NT2/D1 (cell line): ENCODE results near the gene NF1.

ENCODE experiments used
- DNase-seq: peaks from one replicate; pipeline ENCODE4 v3.0.0-alpha.2; 2011; ENCODE audit warnings: low read depth, low spot score
- H3K27me3 ChIP-seq: 2 replicates; pipeline ENCODE4 v1.6.0; 2011; ENCODE audit warnings: mild to moderate bottlenecking; ENCODE audit not compliant: insufficient read length, insufficient read depth
- H3K36me3 ChIP-seq: 2 replicates; pipeline ENCODE4 v1.6.1; 2011; ENCODE audit warnings: mild to moderate bottlenecking, low read length, mixed read lengths; ENCODE audit not compliant: insufficient read depth, insufficient read length
- H3K4me1 ChIP-seq: 2 replicates; pipeline ENCODE4 v1.5.1; 2011; ENCODE audit not compliant: insufficient read depth, insufficient read length
- H3K4me3 ChIP-seq: 2 replicates; pipeline ENCODE4 v1.5.1; 2011; ENCODE audit warnings: low read depth; ENCODE audit not compliant: insufficient read length
- H3K9ac ChIP-seq: 2 replicates; pipeline ENCODE4 v1.6.0; 2011; ENCODE audit warnings: low read depth; ENCODE audit not compliant: insufficient read length
- H3K9me3 ChIP-seq: 2 replicates; pipeline ENCODE4 v1.5.1; 2011; ENCODE audit warnings: mild to moderate bottlenecking, low read length; ENCODE audit not compliant: insufficient read depth
- SUZ12 ChIP-seq: IDR thresholded peaks from 2 replicates; pipeline ENCODE4 v1.6.1; 2011; ENCODE audit not compliant: insufficient read length, insufficient read depth; ENCODE audit errors: extremely low read depth
- YY1 ChIP-seq: IDR thresholded peaks from 2 replicates; pipeline ENCODE4 v1.6.1; 2011; ENCODE audit not compliant: insufficient read length, insufficient read depth
- ZNF274 ChIP-seq: IDR thresholded peaks from 2 replicates; pipeline ENCODE4 v1.6.1; 2011; ENCODE audit warnings: mild to moderate bottlenecking, low read depth, low read length

NF1 gene

GRCh38 chr17:31397256-31397939 is 302.6 kb downstream of the NF1 start:
- Histone ChIP-seq H3K4me1 (no peaks in the 10 kb centered on the region), H3K4me3 (no peak overlapping the region), H3K9me3 (no peaks in the 10 kb centered on the region), H3K27me3 (peaks cover 8% of the 10 kb centered on the region), H3K9ac (no peak overlapping the region), H3K36me3 (no peaks in the 10 kb centered on the region)
- no peak for DNase-seq
- no peak for TF ChIP-seq YY1
- TF ChIP-seq ZNF274, result no peak
- TF ChIP-seq SUZ12, result no peak

- no peak overlapping the region for H3K4me3 ChIP-seq
- no peaks in the 10 kb centered on the region for H3K27me3 ChIP-seq
- DNase-seq, result no peak
- no peaks in the 10 kb centered on the region for H3K4me1 ChIP-seq
- TF ChIP-seq SUZ12 (no peak), ZNF274 (no peak), YY1 (no peak)
- H3K9ac ChIP-seq, result no peak overlapping the region
- no peaks in the 10 kb centered on the region for H3K36me3 ChIP-seq
- no peaks in the 10 kb centered on the region for H3K9me3 ChIP-seq
Measured at GRCh38 chr17:31398381-31399311, 303.9 kb downstream of the NF1 start.

DNA sequence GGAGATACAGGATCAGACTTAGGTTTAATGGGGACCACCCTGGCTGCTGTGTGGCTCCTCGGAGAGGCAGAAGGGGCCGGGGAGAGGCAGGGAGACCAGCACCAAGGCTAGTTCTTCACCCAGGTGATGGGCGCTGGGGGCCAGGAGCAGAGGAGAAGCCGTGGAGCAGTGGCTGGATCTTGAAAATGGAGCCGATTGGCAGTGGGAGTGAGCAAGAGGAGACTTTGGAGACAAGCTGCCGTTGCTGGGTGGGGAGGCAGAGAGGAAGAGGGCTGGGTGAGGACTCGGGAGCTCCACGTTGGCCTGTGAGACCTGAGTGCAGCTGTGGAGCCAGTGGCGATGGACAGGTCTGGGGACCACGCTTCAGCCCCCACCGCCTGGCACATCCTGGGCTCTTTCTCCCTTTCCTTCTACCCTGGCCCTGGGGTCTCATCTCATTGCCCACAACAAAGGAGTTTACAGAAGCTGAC is 305.7 kb downstream of the NF1 start:
- peaks cover 5% of the 10 kb centered on the region for H3K4me1 ChIP-seq
- H3K4me3 ChIP-seq, result no peak overlapping the region
- no peaks in the 10 kb centered on the region for H3K36me3 ChIP-seq
- TF ChIP-seq SUZ12 (no peak), ZNF274 (no peak), YY1 (no peak)
- no peak overlapping the region for H3K9ac ChIP-seq
- no peak for DNase-seq
- no peaks in the 10 kb centered on the region for H3K9me3 ChIP-seq
- H3K27me3 ChIP-seq, result no peaks in the 10 kb centered on the region

DNA sequence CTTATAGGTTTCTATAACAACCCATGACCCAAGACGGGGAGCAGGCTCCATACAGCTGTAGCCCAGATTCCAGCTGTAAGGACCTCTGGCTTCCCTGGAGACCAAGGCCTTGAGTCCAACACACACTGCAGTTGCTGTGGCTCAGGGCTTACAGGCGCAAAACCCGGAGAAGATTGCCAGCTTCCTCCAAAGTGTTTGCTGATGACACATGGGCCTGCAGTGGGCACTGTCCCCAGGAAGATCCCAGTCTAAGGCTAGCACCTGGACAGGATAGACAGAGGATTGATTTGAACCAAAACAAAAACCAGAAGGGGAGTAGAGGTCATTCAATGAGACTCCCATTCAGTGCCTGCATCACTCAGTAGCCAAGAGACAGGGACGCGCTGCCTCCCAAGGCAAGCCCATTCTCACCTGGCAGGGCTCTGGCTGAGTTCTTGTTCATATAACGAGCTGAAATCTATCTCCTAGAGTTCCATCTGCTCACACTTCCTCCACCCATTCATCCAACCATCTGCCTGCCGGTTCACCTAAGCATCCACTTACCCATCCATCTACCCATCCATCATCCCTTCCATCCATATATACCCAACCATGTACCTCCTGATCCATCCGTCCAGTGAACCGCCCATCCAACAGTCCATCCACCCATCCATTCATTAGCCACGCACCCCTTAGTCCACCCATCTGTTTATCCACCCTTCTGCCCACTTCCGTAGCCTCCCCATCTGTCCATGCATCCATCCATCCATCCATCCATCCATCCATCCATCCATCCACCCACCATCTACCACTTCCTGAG is 306.9 kb downstream of the NF1 start:
- TF ChIP-seq YY1 (no peak), SUZ12 (no peak), ZNF274 (no peak)
- Histone ChIP-seq H3K4me3 (no peak overlapping the region), H3K36me3 (no peaks in the 10 kb centered on the region), H3K9ac (no peak overlapping the region), H3K27me3 (no peaks in the 10 kb centered on the region), H3K9me3 (no peaks in the 10 kb centered on the region), H3K4me1 (peaks cover 11% of the 10 kb centered on the region)
- no peak for DNase-seq

DNA sequence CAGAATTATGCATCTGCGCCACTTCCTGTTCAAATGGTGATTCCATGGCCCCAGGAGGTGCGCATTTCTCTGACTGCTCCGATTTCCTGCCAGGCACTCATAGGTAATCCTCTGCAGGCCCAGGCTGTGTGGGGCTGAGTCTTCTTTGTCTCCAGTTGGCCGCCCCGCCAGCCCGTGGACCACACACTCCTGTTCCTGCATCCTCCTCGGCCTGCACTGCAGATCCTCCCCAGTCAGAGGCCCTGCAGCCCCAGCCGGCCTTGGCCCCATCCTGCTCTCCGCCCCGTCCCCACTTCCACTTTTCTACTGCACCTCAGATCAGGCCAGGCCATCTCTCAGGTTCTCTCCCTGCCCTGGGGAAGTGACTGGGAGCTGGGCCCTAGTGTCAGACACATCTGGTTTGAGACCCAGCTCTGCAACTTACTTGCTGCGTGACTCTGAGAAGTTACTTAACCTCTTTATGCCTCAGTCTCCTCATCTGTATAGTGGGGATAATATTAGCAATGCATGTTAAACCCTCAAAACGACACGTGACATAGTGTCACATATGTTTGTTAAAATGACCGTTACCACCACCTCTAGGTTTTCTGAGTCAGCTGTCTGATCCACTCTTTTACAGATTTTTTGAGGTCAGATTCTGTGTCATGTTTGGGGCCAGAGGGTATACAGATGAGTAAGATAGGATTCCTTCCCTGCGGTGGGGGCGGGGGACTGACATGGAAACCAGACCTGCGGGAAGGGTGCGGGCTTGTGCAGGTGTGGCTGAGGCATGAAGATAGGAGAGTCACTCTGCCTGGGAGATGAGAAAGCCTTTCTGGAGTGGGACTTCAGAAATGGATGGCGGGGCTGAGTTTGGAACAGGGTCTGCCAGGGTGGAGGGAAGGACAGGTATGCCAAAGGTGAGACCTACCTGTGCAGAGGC is 309.5 kb downstream of the NF1 start:
- no peaks in the 10 kb centered on the region for H3K36me3 ChIP-seq
- no peaks in the 10 kb centered on the region for H3K9me3 ChIP-seq
- H3K4me3 ChIP-seq, result no peak overlapping the region
- no peaks in the 10 kb centered on the region for H3K27me3 ChIP-seq
- no peak overlapping the region for H3K9ac ChIP-seq
- H3K4me1 ChIP-seq, result peaks cover 11% of the 10 kb centered on the region
- no peak for DNase-seq
- TF ChIP-seq ZNF274 (no peak), SUZ12 (no peak), YY1 (no peak)

GRCh38 chr17:31405890-31406371 is 311.2 kb downstream of the NF1 start:
- no peaks in the 10 kb centered on the region for H3K9me3 ChIP-seq
- no peak overlapping the region for H3K9ac ChIP-seq
- no peak for TF ChIP-seq YY1
- H3K27me3 ChIP-seq, result no peaks in the 10 kb centered on the region
- H3K36me3 ChIP-seq, result no peaks in the 10 kb centered on the region
- H3K4me1 ChIP-seq, result peaks cover 11% of the 10 kb centered on the region
- H3K4me3 ChIP-seq, result no peak overlapping the region
- DNase-seq, result no peak
